Measurements from ENCODE around the gene DUS3L.
"Not testable (repeated sequence)": the region's sequence is repeated elsewhere in the genome, so short reads cannot be mapped to it uniquely, and the experiment has no call there.

The DUS3L gene

DNA sequence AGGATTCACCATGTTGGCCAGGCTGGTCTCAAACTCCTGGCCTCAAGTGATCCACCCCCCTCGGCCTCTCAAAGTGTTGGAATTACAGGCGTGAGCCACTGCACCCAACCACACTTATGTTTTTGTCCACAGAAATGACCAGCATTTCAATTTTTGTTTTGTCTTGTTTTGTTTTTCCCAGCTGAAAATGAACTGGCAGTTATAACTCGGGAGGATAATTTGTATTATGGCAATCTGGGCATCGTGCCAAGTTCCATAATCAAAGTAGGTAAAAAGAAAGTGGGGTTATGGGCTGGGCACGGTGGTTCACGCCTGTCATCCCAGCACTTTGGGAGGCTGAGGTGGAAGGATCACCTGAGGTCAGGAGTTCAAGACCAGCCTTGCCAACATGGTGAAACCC lies 42.0 kb downstream of the DUS3L start:
- not testable (repeated sequence) for H3K4ac ChIP-seq (ENCODE audit: low read depth in 1 of 2, low read length in 2 of 2); H2BK12ac ChIP-seq (ENCODE audit: low read length in 2 of 2); H3K4me3 ChIP-seq (ENCODE audit: insufficient read depth in 1 of 2, low read depth in 1 of 2, low read length in 2 of 2); H2BK15ac ChIP-seq (ENCODE audit: low read depth, poor library complexity, severe bottlenecking); H3K9me3 ChIP-seq (ENCODE audit: control insufficient read depth, low read length); H3K9ac ChIP-seq (ENCODE audit: low read length); H3K23ac ChIP-seq (ENCODE audit: low read length in 2 of 2); H3K4me2 ChIP-seq (ENCODE audit: low read length, poor library complexity, severe bottlenecking); H4K8ac ChIP-seq (ENCODE audit: low read length); H2AK5ac ChIP-seq (ENCODE audit: low read length, severe bottlenecking); H3K27ac ChIP-seq (ENCODE audit: low read length, poor library complexity, severe bottlenecking); H3K4me1 ChIP-seq (ENCODE audit: control insufficient read depth, insufficient read depth, low read depth, low read length); H3K36me3 ChIP-seq (ENCODE audit: control insufficient read depth in 1 of 2, insufficient read depth in 2 of 2, low read depth in 1 of 2, low read length in 2 of 2); DNase-seq; H2BK5ac ChIP-seq (ENCODE audit: low read depth, low read length, poor library complexity, severe bottlenecking); H3K79me1 ChIP-seq (replicated peaks; ENCODE audit: low read length, poor library complexity, severe bottlenecking); H2AFZ ChIP-seq (ENCODE audit: low read depth, low read length); H3K14ac ChIP-seq (ENCODE audit: low read length in 2 of 2); H4K91ac ChIP-seq (ENCODE audit: low read length); H3K18ac ChIP-seq (ENCODE audit: low read depth in 1 of 2, low read length in 2 of 2); H2BK120ac ChIP-seq (ENCODE audit: low read depth, low read length)
- H3K27me3 ChIP-seq (ENCODE audit: control insufficient read depth in 1 of 2, insufficient read depth in 1 of 2, low read length in 2 of 2) = peaks cover 5 to 27% of the 10 kb centered on the region in 2 experiments
- WGBS = 81% methylated on average over 6 of the region's 6 CpGs

DNA sequence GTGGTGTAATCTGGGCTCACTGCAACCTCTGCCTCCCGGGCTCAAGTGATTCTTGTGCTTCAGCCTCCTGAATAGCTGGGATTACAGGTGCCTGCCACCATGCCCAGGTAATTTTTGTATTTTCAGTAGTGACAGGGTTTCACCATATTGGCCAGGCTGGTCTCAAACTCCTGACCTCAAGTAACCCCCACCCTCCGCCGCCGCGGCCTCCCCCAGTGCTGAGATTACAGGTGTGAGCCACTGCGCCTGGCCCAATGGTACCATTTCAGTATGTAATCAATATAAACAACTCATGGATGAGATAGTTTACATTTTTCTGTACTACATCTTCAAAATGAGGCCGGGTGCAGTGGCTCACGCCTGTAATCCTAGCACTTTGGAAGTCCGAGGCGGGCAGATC lies 46.0 kb downstream of the DUS3L start:
- H3K23ac ChIP-seq (ENCODE audit: low read length in 2 of 2); H3K4ac ChIP-seq (ENCODE audit: low read depth in 1 of 2, low read length in 2 of 2); H3K9ac ChIP-seq (ENCODE audit: low read length); H4K91ac ChIP-seq (ENCODE audit: low read length); H3K27ac ChIP-seq (ENCODE audit: low read length, poor library complexity, severe bottlenecking); H3K4me2 ChIP-seq (ENCODE audit: low read length, poor library complexity, severe bottlenecking); DNase-seq; H4K8ac ChIP-seq (ENCODE audit: low read length); H3K4me3 ChIP-seq (ENCODE audit: insufficient read depth in 1 of 2, low read depth in 1 of 2, low read length in 2 of 2); H3K79me1 ChIP-seq (replicated peaks; ENCODE audit: low read length, poor library complexity, severe bottlenecking); H2BK120ac ChIP-seq (ENCODE audit: low read depth, low read length); H3K9me3 ChIP-seq (ENCODE audit: control insufficient read depth, low read length); H3K14ac ChIP-seq (ENCODE audit: low read length in 2 of 2); H3K4me1 ChIP-seq (ENCODE audit: control insufficient read depth, insufficient read depth, low read depth, low read length); H2BK15ac ChIP-seq (ENCODE audit: low read depth, poor library complexity, severe bottlenecking); H2AFZ ChIP-seq (ENCODE audit: low read depth, low read length); H2BK5ac ChIP-seq (ENCODE audit: low read depth, low read length, poor library complexity, severe bottlenecking); H2AK5ac ChIP-seq (ENCODE audit: low read length, severe bottlenecking); H3K36me3 ChIP-seq (ENCODE audit: control insufficient read depth in 1 of 2, insufficient read depth in 2 of 2, low read depth in 1 of 2, low read length in 2 of 2); H2BK12ac ChIP-seq (ENCODE audit: low read length in 2 of 2); H3K18ac ChIP-seq (ENCODE audit: low read depth in 1 of 2, low read length in 2 of 2): not testable (repeated sequence)
- H3K27me3 ChIP-seq (ENCODE audit: control insufficient read depth in 1 of 2, insufficient read depth in 1 of 2, low read length in 2 of 2) = peaks cover 5 to 25% of the 10 kb centered on the region in 2 experiments
- 88% methylated on average over 5 of the region's 10 CpGs for WGBS

- no peak overlapping the region for H2BK15ac ChIP-seq (ENCODE audit: low read depth, poor library complexity, severe bottlenecking)
- no peak overlapping the region for H2AK5ac ChIP-seq (ENCODE audit: low read length, severe bottlenecking)
- H3K4ac ChIP-seq (ENCODE audit: low read depth in 1 of 2, low read length in 2 of 2) = no peak overlapping the region
- peak; percentile 11 for DNase-seq
- H3K4me1 ChIP-seq (ENCODE audit: control insufficient read depth, insufficient read depth, low read depth, low read length) = peaks cover 3% of the 10 kb centered on the region
- H3K9me3 ChIP-seq (ENCODE audit: control insufficient read depth, low read length) = no peaks in the 10 kb centered on the region
- no peak overlapping the region for H3K4me3 ChIP-seq (ENCODE audit: insufficient read depth in 1 of 2, low read depth in 1 of 2, low read length in 2 of 2)
- H2BK12ac ChIP-seq (ENCODE audit: low read length in 2 of 2) = no peak overlapping the region
- no peak overlapping the region for H2BK5ac ChIP-seq (ENCODE audit: low read depth, low read length, poor library complexity, severe bottlenecking)
- no peak overlapping the region for H3K23ac ChIP-seq (ENCODE audit: low read length in 2 of 2)
- no peaks in the 10 kb centered on the region for H3K79me1 ChIP-seq (replicated peaks; ENCODE audit: low read length, poor library complexity, severe bottlenecking)
- H3K36me3 ChIP-seq (ENCODE audit: control insufficient read depth in 1 of 2, insufficient read depth in 2 of 2, low read depth in 1 of 2, low read length in 2 of 2) = no peaks in the 10 kb centered on the region
- H2BK120ac ChIP-seq (ENCODE audit: low read depth, low read length) = no peak overlapping the region
- H3K18ac ChIP-seq (ENCODE audit: low read depth in 1 of 2, low read length in 2 of 2) = no peak overlapping the region
- no peak overlapping the region for H2AFZ ChIP-seq (ENCODE audit: low read depth, low read length)
- H3K4me2 ChIP-seq (ENCODE audit: low read length, poor library complexity, severe bottlenecking) = no peak overlapping the region
- no peak overlapping the region for H3K14ac ChIP-seq (ENCODE audit: low read length in 2 of 2)
- peaks cover 5 to 21% of the 10 kb centered on the region in 2 experiments for H3K27me3 ChIP-seq (ENCODE audit: control insufficient read depth in 1 of 2, insufficient read depth in 1 of 2, low read length in 2 of 2)
- no peak overlapping the region for H4K91ac ChIP-seq (ENCODE audit: low read length)
- H3K9ac ChIP-seq (ENCODE audit: low read length) = no peak overlapping the region
- no peak overlapping the region for H4K8ac ChIP-seq (ENCODE audit: low read length)
- H3K27ac ChIP-seq (ENCODE audit: low read length, poor library complexity, severe bottlenecking) = no peak overlapping the region
Measured at GRCh38 chr19:5743630-5744029, 47.3 kb downstream of the DUS3L start.

- Histone ChIP-seq H2BK15ac (ENCODE audit: low read depth, poor library complexity, severe bottlenecking) (no peak overlapping the region), H3K9ac (ENCODE audit: low read length) (no peak overlapping the region), H3K79me1 (replicated peaks; ENCODE audit: low read length, poor library complexity, severe bottlenecking) (no peaks in the 10 kb centered on the region), H3K4me2 (ENCODE audit: low read length, poor library complexity, severe bottlenecking) (no peak overlapping the region), H3K14ac (ENCODE audit: low read length in 2 of 2) (peak overlapping the region in 1 of 2 experiments; percentile 53), H3K36me3 (ENCODE audit: control insufficient read depth in 1 of 2, insufficient read depth in 2 of 2, low read depth in 1 of 2, low read length in 2 of 2) (no peaks in the 10 kb centered on the region), H3K4me1 (ENCODE audit: control insufficient read depth, insufficient read depth, low read depth, low read length) (peaks cover 3% of the 10 kb centered on the region), H2BK5ac (ENCODE audit: low read depth, low read length, poor library complexity, severe bottlenecking) (no peak overlapping the region), H3K18ac (ENCODE audit: low read depth in 1 of 2, low read length in 2 of 2) (no peak overlapping the region), H3K27me3 (ENCODE audit: control insufficient read depth in 1 of 2, insufficient read depth in 1 of 2, low read length in 2 of 2) (peaks cover 5 to 14% of the 10 kb centered on the region in 2 experiments), H2BK12ac (ENCODE audit: low read length in 2 of 2) (no peak overlapping the region), H3K9me3 (ENCODE audit: control insufficient read depth, low read length) (no peaks in the 10 kb centered on the region), H4K8ac (ENCODE audit: low read length) (no peak overlapping the region), H4K91ac (ENCODE audit: low read length) (no peak overlapping the region), H3K4ac (ENCODE audit: low read depth in 1 of 2, low read length in 2 of 2) (no peak overlapping the region), H2BK120ac (ENCODE audit: low read depth, low read length) (no peak overlapping the region), H3K4me3 (ENCODE audit: insufficient read depth in 1 of 2, low read depth in 1 of 2, low read length in 2 of 2) (no peak overlapping the region), H3K27ac (ENCODE audit: low read length, poor library complexity, severe bottlenecking) (no peak overlapping the region), H2AFZ (ENCODE audit: low read depth, low read length) (no peak overlapping the region), H2AK5ac (ENCODE audit: low read length, severe bottlenecking) (no peak overlapping the region), H3K23ac (ENCODE audit: low read length in 2 of 2) (no peak overlapping the region)
- no peak for DNase-seq
- WGBS = 89% methylated on average over 19 of the region's 19 CpGs
Measured at GRCh38 chr19:5742051-5742450, 48.9 kb downstream of the DUS3L start.
